ENCODE data around the gene PTTG1IP. TPM values are rescaled to one million over a fixed set of nuclear protein-coding genes. Genes with fewer than 3 reads are reported as not detected.
A peak's percentile ranks its signal among the peaks of the same experiment; 100 is the strongest.

Gene PTTG1IP
- total RNA-seq, 2 donors from 2014 or later = 284 to 303 TPM

DNA sequence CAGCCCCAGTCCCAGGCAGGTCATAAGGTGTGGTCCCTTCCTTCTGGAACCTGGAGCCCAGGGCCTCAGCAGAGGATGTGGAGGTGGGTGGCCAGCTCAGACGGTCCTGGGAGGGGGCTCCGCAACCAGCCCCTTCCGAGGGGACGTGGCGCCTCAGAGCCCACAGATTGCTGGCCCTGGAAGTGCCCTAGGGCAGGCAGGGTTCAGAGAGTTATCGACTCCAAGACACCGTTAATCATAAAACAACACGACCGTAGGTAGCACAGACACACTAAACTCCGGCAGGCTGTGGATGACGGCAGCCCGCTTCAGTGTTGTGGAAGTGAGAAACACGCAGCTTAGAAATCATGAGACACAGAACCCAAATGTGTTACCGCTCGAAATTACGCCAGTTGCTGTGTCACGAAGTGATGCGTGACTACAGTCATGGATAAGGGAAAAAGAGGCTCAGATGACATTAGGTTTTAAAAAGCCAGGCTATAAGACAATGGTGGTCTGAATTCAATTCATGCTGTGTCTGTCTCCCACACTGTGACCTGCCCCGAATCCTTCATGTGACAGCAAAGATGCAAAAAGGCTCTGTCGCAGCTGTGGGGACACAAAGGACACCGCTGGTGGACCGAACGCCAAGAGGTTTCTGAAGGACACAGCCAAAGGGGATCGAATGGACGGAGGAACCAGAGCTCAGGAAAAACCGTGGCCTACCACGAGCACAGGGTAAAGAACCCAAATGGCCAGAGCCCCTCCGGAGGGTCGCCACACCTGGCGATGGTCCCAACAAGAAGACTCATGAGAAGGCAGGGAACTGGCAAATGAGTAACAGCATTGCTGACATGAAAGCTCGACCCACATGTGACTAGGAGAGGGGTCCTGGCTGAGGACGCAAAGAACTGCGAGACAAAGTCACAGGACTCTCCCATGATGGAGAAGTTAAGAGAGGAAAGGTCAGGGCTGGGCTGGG is 53.9 kb downstream of the PTTG1IP start:
- peaks cover 0 to 37% of the 10 kb centered on the region in 2 donors for H3K4me1 ChIP-seq
- H3K27ac ChIP-seq = no peak overlapping the region
- peaks cover 0 to 20% of the 10 kb centered on the region in 2 donors for H3K9me3 ChIP-seq
- no peaks in the 10 kb centered on the region for H3K27me3 ChIP-seq
- no peak for DNase-seq (ENCODE audit: low spot score)
- no peak overlapping the region for H3K4me3 ChIP-seq
- TF ChIP-seq, protein P1, sequence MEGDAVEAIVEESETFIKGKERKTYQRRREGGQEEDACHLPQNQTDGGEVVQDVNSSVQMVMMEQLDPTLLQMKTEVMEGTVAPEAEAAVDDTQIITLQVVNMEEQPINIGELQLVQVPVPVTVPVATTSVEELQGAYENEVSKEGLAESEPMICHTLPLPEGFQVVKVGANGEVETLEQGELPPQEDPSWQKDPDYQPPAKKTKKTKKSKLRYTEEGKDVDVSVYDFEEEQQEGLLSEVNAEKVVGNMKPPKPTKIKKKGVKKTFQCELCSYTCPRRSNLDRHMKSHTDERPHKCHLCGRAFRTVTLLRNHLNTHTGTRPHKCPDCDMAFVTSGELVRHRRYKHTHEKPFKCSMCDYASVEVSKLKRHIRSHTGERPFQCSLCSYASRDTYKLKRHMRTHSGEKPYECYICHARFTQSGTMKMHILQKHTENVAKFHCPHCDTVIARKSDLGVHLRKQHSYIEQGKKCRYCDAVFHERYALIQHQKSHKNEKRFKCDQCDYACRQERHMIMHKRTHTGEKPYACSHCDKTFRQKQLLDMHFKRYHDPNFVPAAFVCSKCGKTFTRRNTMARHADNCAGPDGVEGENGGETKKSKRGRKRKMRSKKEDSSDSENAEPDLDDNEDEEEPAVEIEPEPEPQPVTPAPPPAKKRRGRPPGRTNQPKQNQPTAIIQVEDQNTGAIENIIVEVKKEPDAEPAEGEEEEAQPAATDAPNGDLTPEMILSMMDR (IDR thresholded peaks at IDR 0.05) = no peak
- H3K36me3 ChIP-seq = no peaks in the 10 kb centered on the region

DNA sequence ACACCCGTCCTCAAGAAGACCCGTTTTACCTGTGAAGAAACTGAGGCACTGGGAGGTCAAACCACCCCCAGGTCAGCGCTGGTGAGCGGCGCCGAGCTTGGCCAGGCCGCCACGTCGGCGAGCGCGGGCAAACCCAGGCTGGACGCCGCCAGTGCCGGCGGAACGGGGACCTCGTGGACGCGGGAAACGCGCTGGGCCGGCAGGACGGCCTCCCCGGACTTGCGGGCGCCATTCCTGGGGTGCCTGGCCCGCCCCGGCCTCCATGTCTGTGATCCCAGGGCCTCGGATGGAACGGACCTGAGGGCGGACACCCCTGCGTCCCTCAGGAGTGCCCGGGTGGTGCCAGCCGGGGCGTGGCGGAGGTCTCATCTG is 54.9 kb downstream of the PTTG1IP start:
- Histone ChIP-seq H3K36me3 (no peaks in the 10 kb centered on the region), H3K4me3 (peak overlapping the region; percentile 92), H3K27ac (peak overlapping the region; percentile 94 to 97), H3K4me1 (peaks cover 0 to 41% of the 10 kb centered on the region in 2 donors), H3K27me3 (no peaks in the 10 kb centered on the region), H3K9me3 (peaks cover 0 to 20% of the 10 kb centered on the region in 2 donors)
- TF ChIP-seq, protein P1 (IDR thresholded peaks at IDR 0.05) = no peak
- no peak for DNase-seq (ENCODE audit: low spot score)

DNA sequence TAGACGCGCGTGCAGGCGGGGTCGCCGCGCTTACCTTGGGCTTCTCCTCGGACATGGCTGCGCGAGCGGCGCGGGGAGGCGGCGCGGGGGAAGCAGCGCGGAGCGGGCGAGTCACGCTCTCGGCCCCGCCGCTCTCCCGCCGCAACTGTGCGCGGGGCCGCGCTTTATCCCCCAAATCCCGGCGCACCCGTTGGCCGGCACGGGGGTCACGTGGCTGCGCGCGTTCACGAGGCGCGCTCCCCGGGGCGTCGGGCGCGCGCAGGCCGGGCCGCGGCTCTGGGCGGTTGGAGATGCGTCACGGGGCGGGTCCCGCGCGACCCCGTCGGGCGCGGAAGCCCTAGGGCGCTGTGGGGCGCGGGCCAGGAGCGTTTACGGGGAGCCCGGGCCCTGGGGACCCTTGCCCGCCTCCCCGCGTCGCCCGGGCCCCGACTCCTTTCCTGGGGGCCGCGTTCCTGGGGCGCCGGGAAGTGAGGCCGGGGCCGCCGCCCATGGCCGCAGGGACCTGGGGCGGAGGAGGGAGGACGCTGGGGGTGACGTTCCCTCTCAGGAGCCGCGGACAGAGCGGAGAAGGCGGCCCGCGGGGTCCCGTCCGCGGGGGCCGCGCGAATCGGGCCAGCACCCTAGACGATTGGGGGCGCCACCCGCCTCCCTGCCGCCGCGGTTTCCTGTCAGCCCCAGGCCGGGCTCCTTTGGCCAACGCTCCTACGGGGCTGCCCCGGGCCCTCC is 55.4 kb downstream of the PTTG1IP start, which contains the start of gene SUMO3:
Gene SUMO3 (minus strand): TSS at position 149 of the 726 bp plus-strand sequence. CDS start 94 bp downstream, at position 55.
- Histone ChIP-seq H3K4me1 (peaks cover 0 to 41% of the 10 kb centered on the region in 2 donors), H3K27me3 (no peaks in the 10 kb centered on the region), H3K36me3 (peaks cover 2% of the 10 kb centered on the region), H3K4me3 (peak within 1 kb of the TSS; percentile 92), H3K9me3 (peaks cover 0 to 17% of the 10 kb centered on the region in 2 donors), H3K27ac (peak within 1 kb of the TSS; percentile 94 to 97)
- DNase-seq (ENCODE audit: low spot score) = peak; percentile 89
- TF ChIP-seq, protein P1 (IDR thresholded peaks at IDR 0.05) = peak in 1 of 2 donors; percentile 33

DNA sequence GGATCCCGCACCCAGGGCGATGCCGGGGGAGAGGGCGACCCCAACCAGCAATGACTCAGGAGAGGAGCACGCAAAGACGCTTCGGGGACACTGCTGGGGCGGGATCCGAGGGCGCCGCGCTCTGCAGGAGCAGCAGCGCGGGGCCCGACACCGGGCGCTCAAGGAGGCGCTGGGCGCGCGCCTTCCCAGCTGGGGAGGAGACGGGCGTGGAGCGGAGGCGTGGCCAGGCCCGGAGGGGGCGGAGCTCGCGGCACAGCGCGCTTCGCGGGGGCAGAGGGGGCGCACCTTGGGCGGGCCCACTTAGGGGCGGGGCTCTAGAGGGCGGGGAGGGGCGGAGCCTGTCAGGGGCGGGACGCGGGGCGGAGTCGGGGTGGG is 56.0 kb downstream of the PTTG1IP start:
- Histone ChIP-seq H3K27ac (peak overlapping the region; percentile 94 to 97), H3K4me1 (peaks cover 0 to 41% of the 10 kb centered on the region in 2 donors), H3K9me3 (peaks cover 0 to 12% of the 10 kb centered on the region in 2 donors), H3K27me3 (no peaks in the 10 kb centered on the region), H3K36me3 (peaks cover 6% of the 10 kb centered on the region), H3K4me3 (peak overlapping the region; percentile 92)
- peak; percentile 87 for DNase-seq (ENCODE audit: low spot score)
- TF ChIP-seq, protein P1 (IDR thresholded peaks at IDR 0.05) = peak in 1 of 2 donors; percentile 13

DNA sequence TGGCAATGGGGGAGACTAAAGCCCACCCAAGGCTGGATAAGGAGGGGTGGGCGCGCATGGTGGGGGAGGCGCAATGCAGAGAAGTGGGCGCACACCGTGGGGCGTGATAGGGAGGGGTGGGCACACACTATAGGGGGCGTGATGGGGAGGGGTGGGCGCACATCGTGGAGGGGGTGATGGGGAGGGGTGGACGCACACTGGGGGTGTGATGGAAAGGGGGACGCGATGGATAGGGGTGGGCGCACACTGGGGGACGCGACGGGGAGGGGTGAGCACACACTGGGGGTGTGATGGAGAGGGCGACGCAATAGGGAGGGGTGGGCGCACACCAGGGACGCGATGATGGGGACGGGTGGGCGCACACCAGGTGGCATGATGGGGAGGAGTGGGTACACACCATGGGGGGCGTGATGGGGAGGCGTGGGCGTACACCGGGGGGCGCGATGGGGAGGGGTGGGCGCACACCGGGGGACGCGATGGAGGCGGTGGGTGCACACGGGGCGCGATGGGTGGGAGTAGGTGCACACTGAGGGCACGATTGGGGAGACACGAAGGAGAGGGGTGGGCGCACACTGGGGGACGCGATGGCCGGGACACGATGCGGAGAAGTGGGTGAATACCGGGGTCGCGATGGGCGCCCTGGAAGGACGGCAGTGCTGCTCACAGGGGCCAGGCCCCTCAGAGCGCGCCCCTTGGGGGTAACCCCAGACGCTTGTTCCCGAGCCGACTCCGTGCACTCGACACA is 56.6 kb downstream of the PTTG1IP start:
- peaks cover 0 to 41% of the 10 kb centered on the region in 2 donors for H3K4me1 ChIP-seq

More for the DNA sequence above, 56.6 kb downstream of the PTTG1IP start:
- Histone ChIP-seq H3K27me3 (no peaks in the 10 kb centered on the region), H3K9me3 (peaks cover 0 to 6% of the 10 kb centered on the region in 2 donors), H3K4me3 (peak overlapping the region; percentile 92), H3K27ac (peak overlapping the region; percentile 49 to 94), H3K36me3 (peaks cover 6% of the 10 kb centered on the region)
- no peak for DNase-seq (ENCODE audit: low spot score)
- TF ChIP-seq, protein P1 (IDR thresholded peaks at IDR 0.05) = no peak
